MG63 (cell line): ENCODE results near the gene ADAM22. TPM values are rescaled to one million over a fixed set of nuclear protein-coding genes. Genes with fewer than 3 reads are reported as not detected.

ENCODE experiments used
- DNase-seq: peaks from one replicate; pipeline ENCODE4 v3.0.0-alpha.2; 2020
- H3K27me3 ChIP-seq: fragments of 250-450 bp; sonication (Bioruptor Pico); 2 replicates; pipeline ENCODE4 v1.5.1; 2020; ENCODE audit warnings: mild to moderate bottlenecking, moderate library complexity
- H3K36me3 ChIP-seq: fragments of 250-450 bp; sonication (Bioruptor Pico); 2 replicates; pipeline ENCODE4 v1.5.1; 2020; ENCODE audit warnings: mild to moderate bottlenecking, moderate library complexity
- H3K4me3 ChIP-seq: fragments of 250-450 bp; sonication (Bioruptor Pico); 2 replicates; pipeline ENCODE4 v1.5.1; 2020; ENCODE audit warnings: mild to moderate bottlenecking, moderate library complexity
- H3K9me3 ChIP-seq: fragments of 250-450 bp; sonication (Bioruptor Pico); 2 replicates; pipeline ENCODE4 v1.5.1; 2020; ENCODE audit warnings: mild to moderate bottlenecking, moderate library complexity
- total RNA-seq: library from RNA; depleted of rRNA; stranded (reverse); fragments of >200 nt; shearing (Covaris generic); gene quantifications from 2 replicates; pipeline ENCODE4 v1.2.3, GENCODE V29; 2014; ENCODE audit warnings: low replicate concordance

The ADAM22 gene
- total RNA-seq, 1 experiment from 2014 or later: not detected

DNA sequence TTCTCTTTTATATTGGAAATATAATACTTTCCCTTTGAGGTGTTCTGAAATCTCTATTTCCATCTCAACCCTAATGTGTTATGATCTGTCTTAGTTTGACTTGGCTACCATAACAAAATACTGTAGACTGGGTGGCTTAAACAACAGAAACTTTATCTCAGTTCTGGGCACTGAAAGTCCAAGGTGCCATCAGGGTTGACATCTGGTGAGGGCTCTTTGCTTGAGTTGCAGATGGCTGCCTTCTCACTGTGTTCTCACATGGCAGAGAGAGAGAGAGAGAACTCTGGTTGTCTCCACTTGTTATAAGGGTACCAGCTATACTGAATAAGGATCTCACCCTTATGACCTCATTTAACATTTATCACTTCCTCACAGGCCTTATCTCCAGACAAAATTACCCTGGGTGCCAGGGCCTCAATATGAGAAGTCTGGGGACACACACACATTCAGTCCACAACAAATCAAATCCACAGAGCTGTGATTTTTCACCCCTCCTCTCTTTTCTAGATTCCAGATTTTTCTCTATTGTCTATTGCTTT is 181.3 kb downstream of the ADAM22 start:
- no peak overlapping the region for H3K4me3 ChIP-seq
- no peaks in the 10 kb centered on the region for H3K27me3 ChIP-seq
- no peaks in the 10 kb centered on the region for H3K36me3 ChIP-seq
- H3K9me3 ChIP-seq: no peaks in the 10 kb centered on the region
- DNase-seq: no peak

GRCh38 chr7:88115816-88116215 is 181.8 kb downstream of the ADAM22 start:
- no peaks in the 10 kb centered on the region for H3K27me3 ChIP-seq
- no peaks in the 10 kb centered on the region for H3K36me3 ChIP-seq
- no peak overlapping the region for H3K4me3 ChIP-seq
- no peak for DNase-seq
- no peaks in the 10 kb centered on the region for H3K9me3 ChIP-seq

DNA sequence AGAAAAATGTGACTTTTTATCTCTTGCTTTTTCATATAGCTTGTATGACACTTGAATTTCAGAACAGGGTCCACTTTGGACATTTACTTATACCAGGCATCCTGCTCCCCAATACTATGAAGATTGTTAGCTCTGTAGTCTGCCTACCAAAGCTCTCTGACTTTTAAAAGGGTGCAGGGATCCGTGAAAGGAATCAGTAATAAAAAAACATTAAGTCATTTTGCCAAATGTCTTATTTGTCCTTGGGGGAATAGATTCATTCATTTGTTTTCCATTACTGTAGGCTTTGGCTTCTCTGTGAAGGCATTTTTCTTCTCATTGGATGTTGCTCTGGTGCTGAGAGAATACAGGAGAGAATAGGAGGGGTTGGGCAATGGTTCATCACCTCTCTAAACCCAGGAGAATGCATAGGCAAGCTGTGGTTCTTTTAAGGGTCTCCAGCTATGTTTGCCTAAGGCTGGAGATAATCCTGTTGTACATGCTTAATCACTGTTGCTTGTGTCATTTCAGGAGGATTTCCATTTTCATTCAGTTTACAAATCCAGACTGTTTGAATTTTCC is 182.3 kb downstream of the ADAM22 start:
- Histone ChIP-seq H3K27me3 (no peaks in the 10 kb centered on the region), H3K36me3 (no peaks in the 10 kb centered on the region), H3K4me3 (no peak overlapping the region), H3K9me3 (no peaks in the 10 kb centered on the region)
- no peak for DNase-seq

- H3K4me3 ChIP-seq: no peak overlapping the region
- H3K27me3 ChIP-seq: no peaks in the 10 kb centered on the region
- DNase-seq: no peak
These were observed 183.3 kb downstream of the ADAM22 start for GRCh38 chr7:88117325-88117724.

GRCh38 chr7:88121335-88121734 is 187.3 kb downstream of the ADAM22 start:
- Histone ChIP-seq H3K27me3 (no peaks in the 10 kb centered on the region), H3K9me3 (no peaks in the 10 kb centered on the region), H3K4me3 (no peak overlapping the region), H3K36me3 (no peaks in the 10 kb centered on the region)
- no peak for DNase-seq

More at GRCh38 chr7:88117325-88117724, 183.3 kb downstream of the ADAM22 start:
- no peaks in the 10 kb centered on the region for H3K9me3 ChIP-seq
- H3K36me3 ChIP-seq: no peaks in the 10 kb centered on the region

GRCh38 chr7:88127637-88128290 is 193.7 kb downstream of the ADAM22 start:
- no peak overlapping the region for H3K4me3 ChIP-seq
- no peaks in the 10 kb centered on the region for H3K27me3 ChIP-seq
- H3K9me3 ChIP-seq: no peaks in the 10 kb centered on the region
- no peaks in the 10 kb centered on the region for H3K36me3 ChIP-seq
- DNase-seq: no peak

DNA sequence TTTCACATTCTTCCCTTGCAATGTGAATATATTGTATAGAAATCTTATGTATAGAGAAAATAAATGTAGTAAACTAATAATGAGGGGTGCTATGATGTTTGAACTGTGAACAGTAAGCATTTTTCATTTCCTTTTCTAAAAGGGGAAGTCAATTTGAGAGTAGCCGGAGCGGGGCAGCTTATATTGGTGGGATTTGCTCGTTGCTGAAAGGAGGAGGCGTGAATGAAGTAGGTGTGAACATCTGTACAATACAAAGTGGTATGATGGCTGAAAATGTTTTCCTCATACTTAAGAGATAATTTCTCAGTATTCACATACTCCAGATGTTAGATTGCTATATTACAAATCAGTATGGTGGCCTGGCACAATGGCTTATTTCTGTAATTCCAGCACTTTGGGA is 198.7 kb downstream of the ADAM22 start:
- no peaks in the 10 kb centered on the region for H3K9me3 ChIP-seq
- DNase-seq: no peak
- H3K27me3 ChIP-seq: no peaks in the 10 kb centered on the region
- no peaks in the 10 kb centered on the region for H3K36me3 ChIP-seq
- H3K4me3 ChIP-seq: no peak overlapping the region

DNA sequence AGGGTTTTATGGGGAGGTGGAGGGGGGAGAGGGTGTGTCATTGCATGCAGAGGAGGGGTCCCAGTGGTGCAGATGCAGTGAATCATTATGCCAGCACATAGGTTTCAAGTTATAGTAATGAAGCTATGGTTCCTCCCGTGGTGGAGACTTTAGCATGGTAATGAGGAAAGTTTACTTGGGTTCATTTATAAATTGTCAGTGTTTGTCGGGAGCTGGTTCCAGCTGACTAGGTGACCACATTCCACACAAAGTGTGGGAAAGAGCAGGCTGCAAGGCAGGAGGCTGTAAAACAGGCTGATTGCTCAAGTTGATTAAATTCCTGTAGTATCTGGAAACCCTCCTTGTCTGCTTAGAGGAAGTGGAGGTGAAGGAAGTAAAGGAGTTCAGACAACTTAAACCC is 206.9 kb downstream of the ADAM22 start:
- no peaks in the 10 kb centered on the region for H3K36me3 ChIP-seq
- DNase-seq: no peak
- H3K4me3 ChIP-seq: no peak overlapping the region
- H3K27me3 ChIP-seq: 0 out of 2 replicates have a peak, but pooled peaks cover 2% of the 10 kb centered on the region
- no peaks in the 10 kb centered on the region for H3K9me3 ChIP-seq

DNA sequence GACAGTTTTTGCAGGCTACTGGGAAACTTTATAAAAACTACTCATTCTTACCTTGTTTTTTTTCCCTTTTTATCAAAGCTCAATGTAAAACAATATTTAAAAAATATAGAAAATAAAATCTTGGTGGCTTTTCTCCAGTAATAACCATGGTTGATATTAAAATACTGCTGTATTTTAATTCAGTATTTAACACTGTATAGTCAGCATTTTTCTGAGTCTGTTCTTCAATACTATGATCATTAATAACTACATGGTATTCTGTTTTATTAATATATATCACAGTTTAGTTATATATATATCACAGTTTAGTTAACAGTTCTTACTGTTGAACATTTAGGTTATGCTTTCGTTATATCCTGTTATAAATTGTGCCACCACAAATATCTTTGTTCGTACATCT is 207.4 kb downstream of the ADAM22 start:
- no peak for DNase-seq
- Histone ChIP-seq H3K27me3 (0 out of 2 replicates have a peak, but pooled peaks cover 2% of the 10 kb centered on the region), H3K36me3 (no peaks in the 10 kb centered on the region), H3K4me3 (no peak overlapping the region), H3K9me3 (no peaks in the 10 kb centered on the region)

DNA sequence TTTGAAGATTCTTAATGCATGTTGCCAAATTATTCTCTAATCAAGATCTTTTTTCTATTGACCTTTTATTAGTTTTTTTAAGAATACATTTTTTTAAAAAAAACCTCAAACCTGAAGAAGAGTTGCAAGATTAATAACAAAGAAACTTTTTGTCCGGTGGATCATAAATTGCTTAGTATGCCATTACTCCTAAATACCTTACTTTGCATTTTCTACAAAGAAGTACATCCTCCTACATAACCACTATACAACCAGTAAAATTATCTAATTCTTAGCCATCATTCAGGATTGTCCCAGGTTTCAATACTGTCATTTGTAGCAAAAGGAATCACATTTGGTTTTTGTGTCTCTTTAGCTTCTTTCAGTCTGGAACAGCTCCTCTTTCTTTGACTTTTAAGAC is 207.9 kb downstream of the ADAM22 start:
- Histone ChIP-seq H3K36me3 (no peaks in the 10 kb centered on the region), H3K27me3 (0 out of 2 replicates have a peak, but pooled peaks cover 2% of the 10 kb centered on the region), H3K4me3 (no peak overlapping the region), H3K9me3 (no peaks in the 10 kb centered on the region)
- no peak for DNase-seq

GRCh38 chr7:88146616-88147015 is 212.6 kb downstream of the ADAM22 start:
- H3K4me3 ChIP-seq: no peak overlapping the region
- H3K27me3 ChIP-seq: peaks cover 2% of the 10 kb centered on the region; the same call in 1 of the 2 replicates
- H3K36me3 ChIP-seq: no peaks in the 10 kb centered on the region
- no peaks in the 10 kb centered on the region for H3K9me3 ChIP-seq
- DNase-seq: no peak

GRCh38 chr7:88147341-88147740 is 213.3 kb downstream of the ADAM22 start:
- DNase-seq: no peak
- no peaks in the 10 kb centered on the region for H3K9me3 ChIP-seq
- H3K27me3 ChIP-seq: peaks cover 2% of the 10 kb centered on the region; the same call in 1 of the 2 replicates
- H3K36me3 ChIP-seq: no peaks in the 10 kb centered on the region
- H3K4me3 ChIP-seq: no peak overlapping the region

- no peaks in the 10 kb centered on the region for H3K9me3 ChIP-seq
- H3K4me3 ChIP-seq: no peak overlapping the region
- peaks cover 2% of the 10 kb centered on the region; the same call in 1 of the 2 replicates for H3K27me3 ChIP-seq
- DNase-seq: no peak
- H3K36me3 ChIP-seq: no peaks in the 10 kb centered on the region
These were observed 213.9 kb downstream of the ADAM22 start for GRCh38 chr7:88147949-88148348.

- Histone ChIP-seq H3K27me3 (no peaks in the 10 kb centered on the region; the same call in 1 of the 2 replicates), H3K4me3 (no peak overlapping the region), H3K9me3 (no peaks in the 10 kb centered on the region), H3K36me3 (no peaks in the 10 kb centered on the region)
- no peak for DNase-seq
These were observed 216.0 kb downstream of the ADAM22 start for GRCh38 chr7:88150033-88150432.

- no peak for DNase-seq
- H3K27me3 ChIP-seq: no peaks in the 10 kb centered on the region; the same call in 1 of the 2 replicates
These were observed 217.2 kb downstream of the ADAM22 start for GRCh38 chr7:88151119-88151790.

GRCh38 chr7:88153378-88153777 is 219.3 kb downstream of the ADAM22 start:
- H3K36me3 ChIP-seq: no peaks in the 10 kb centered on the region
- H3K27me3 ChIP-seq: no peaks in the 10 kb centered on the region; the same call in 1 of the 2 replicates
- no peaks in the 10 kb centered on the region for H3K9me3 ChIP-seq
- DNase-seq: no peak
- no peak overlapping the region for H3K4me3 ChIP-seq

More at GRCh38 chr7:88151119-88151790, 217.2 kb downstream of the ADAM22 start:
- H3K4me3 ChIP-seq: no peak overlapping the region
- H3K9me3 ChIP-seq: no peaks in the 10 kb centered on the region
- H3K36me3 ChIP-seq: no peaks in the 10 kb centered on the region

- no peak for DNase-seq
These were observed 221.7 kb downstream of the ADAM22 start for GRCh38 chr7:88155756-88156155.

More at GRCh38 chr7:88155756-88156155, 221.7 kb downstream of the ADAM22 start:
- Histone ChIP-seq H3K4me3 (no peak overlapping the region), H3K27me3 (no peaks in the 10 kb centered on the region), H3K9me3 (no peaks in the 10 kb centered on the region), H3K36me3 (no peaks in the 10 kb centered on the region)
